GM20000 (cell line): ENCODE data around the gene HSPA1B.
"Not testable (repeated sequence)": the region's sequence is repeated elsewhere in the genome, so short reads cannot be mapped to it uniquely, and the experiment has no call there.

Experiments
- DNase-seq: peaks from one replicate; pipeline ENCODE4 v3.0.0; 2012; ENCODE audit warnings: low spot score
- TF ChIP-seq, protein P1 (sequence below): IDR thresholded peaks from 2 replicates; pipeline ENCODE4 v1.5.1; 2012; ENCODE audit warnings: mild to moderate bottlenecking, control low read depth; ENCODE audit errors: extremely low read depth, missing control alignments

The HSPA1B gene

GRCh38 chr6:31858707-31859106, 31.2 kb downstream of the HSPA1B start:
- no peak for DNase-seq
- TF ChIP-seq, protein P1, sequence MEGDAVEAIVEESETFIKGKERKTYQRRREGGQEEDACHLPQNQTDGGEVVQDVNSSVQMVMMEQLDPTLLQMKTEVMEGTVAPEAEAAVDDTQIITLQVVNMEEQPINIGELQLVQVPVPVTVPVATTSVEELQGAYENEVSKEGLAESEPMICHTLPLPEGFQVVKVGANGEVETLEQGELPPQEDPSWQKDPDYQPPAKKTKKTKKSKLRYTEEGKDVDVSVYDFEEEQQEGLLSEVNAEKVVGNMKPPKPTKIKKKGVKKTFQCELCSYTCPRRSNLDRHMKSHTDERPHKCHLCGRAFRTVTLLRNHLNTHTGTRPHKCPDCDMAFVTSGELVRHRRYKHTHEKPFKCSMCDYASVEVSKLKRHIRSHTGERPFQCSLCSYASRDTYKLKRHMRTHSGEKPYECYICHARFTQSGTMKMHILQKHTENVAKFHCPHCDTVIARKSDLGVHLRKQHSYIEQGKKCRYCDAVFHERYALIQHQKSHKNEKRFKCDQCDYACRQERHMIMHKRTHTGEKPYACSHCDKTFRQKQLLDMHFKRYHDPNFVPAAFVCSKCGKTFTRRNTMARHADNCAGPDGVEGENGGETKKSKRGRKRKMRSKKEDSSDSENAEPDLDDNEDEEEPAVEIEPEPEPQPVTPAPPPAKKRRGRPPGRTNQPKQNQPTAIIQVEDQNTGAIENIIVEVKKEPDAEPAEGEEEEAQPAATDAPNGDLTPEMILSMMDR, result no peak

GRCh38 chr6:31859923-31860322, 32.4 kb downstream of the HSPA1B start:
- no peak for DNase-seq
- TF ChIP-seq, protein P1, result no peak

DNA sequence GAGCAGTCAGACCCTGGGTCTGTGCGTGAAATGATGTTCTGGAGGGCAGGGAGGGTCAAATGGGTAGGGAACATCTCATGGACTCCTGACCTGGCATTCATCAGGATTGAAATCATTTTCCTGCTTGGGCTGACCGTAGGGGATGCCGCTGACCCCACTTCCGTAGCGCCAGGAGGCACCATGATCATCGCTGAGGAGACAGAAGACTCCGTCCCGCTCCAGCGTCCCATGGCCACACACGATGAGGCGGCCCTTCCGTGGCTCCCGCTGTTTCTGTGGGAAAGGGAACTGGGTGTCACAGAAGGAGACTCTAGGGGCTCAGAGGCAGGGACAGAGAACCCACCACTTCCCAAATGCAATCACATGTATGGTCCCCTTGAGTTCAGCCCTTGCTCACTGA, 32.8 kb downstream of the HSPA1B start:
- TF ChIP-seq, protein P1, result no peak
- no peak for DNase-seq

DNA sequence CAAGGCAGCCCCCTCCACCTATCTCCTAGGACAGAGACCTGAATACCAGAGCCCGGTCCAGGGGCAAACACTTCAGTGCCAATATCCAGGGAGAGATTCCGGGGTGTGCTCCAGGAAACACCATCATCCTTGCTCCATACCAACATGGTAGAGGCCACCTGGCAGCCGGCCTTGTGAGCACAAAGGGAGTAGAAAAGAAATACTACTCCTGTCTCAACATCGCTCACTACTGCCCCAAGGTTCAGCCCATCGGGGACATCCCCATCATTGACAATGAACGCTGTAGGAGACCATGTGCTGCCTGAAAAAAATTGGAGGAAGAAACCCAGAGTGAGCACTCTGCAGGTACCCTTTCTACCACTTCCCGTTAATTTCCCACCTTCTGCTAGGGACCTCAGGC, 33.6 kb downstream of the HSPA1B start:
- DNase-seq, result no peak
- TF ChIP-seq, protein P1, result no peak

GRCh38 chr6:31861919-31862343, 34.4 kb downstream of the HSPA1B start:
- no peak for DNase-seq
- TF ChIP-seq, protein P1, result no peak

GRCh38 chr6:31862344-31863235, 35.1 kb downstream of the HSPA1B start, which contains the start of gene NEU1:
TSS of gene NEU1 (minus strand) at chr6:31862821. CDS start at chr6:31862776, 45 bp downstream.
- TF ChIP-seq, protein P1, result no peak
- peak; percentile 99 for DNase-seq

GRCh38 chr6:31864123-31864562, 36.6 kb downstream of the HSPA1B start:
- DNase-seq, result not testable (repeated sequence)
